Measurements from ENCODE around the gene CSF1.

- TF ChIP-seq CTCF (IDR thresholded peaks at IDR 0.05) (no peak), POLR2A (IDR thresholded peaks at IDR 0.05) (no peak), POLR2AphosphoS5 (IDR thresholded peaks at IDR 0.05) (no peak)
Observed at GRCh38 chr1:109896681-109897080, 14.0 kb upstream of the CSF1 start.
